Natural killer cell treated with Interleukin-12 subunit alpha and Interleukin-12 subunit beta and Interleukin-15 and Interleukin-18, amount 100 ng/mL, for 72 hours (primary cell): ENCODE data around the gene DIABLO. TPM values are rescaled to one million over a fixed set of nuclear protein-coding genes. Genes with fewer than 3 reads are reported as not detected.
A peak's percentile ranks its signal among the peaks of the same experiment; 100 is the strongest.
"Not testable (repeated sequence)": the region's sequence is repeated elsewhere in the genome, so short reads cannot be mapped to it uniquely, and the experiment has no call there.

ENCODE experiments used
- ATAC-seq, 2 donors: fragments of 150-1000 bp; cut with Tn5 transposase in 1 of 2; sonication (Bioruptor Pico), chemical (Tn5 transposase) in 1 of 2; 2 replicates each; pipeline ENCODE4 v1.10.0; 2021
- DNase-seq: peaks from one replicate; pipeline ENCODE4 v3.0.0; 2022; ENCODE audit warnings: low spot score
- H3K27ac Mint-ChIP-seq, 2 donors: 1 replicate in 1 of 2; 2 replicates in 1 of 2; pipeline ENCODE4 v1.8.0; 2022; ENCODE audit warnings: mixed read lengths in 2 of 2, mild to moderate bottlenecking in 1 of 2, moderate library complexity in 1 of 2
- H3K27me3 Mint-ChIP-seq, 2 donors: 1 replicate in 1 of 2; 2 replicates in 1 of 2; pipeline ENCODE4 v1.8.0; 2022; ENCODE audit warnings: mixed read lengths in 2 of 2
- H3K36me3 Mint-ChIP-seq: one replicate; pipeline ENCODE4 v1.8.0; 2022; ENCODE audit warnings: mixed read lengths
- H3K4me1 Mint-ChIP-seq, 2 donors: 1 replicate in 1 of 2; 2 replicates in 1 of 2; pipeline ENCODE4 v1.8.0; 2022; ENCODE audit warnings: low read depth in 2 of 2, mixed read lengths in 2 of 2, mild to moderate bottlenecking in 1 of 2
- H3K4me3 Mint-ChIP-seq: one replicate; pipeline ENCODE4 v1.8.0; 2022; ENCODE audit warnings: mixed read lengths
- H3K9me3 Mint-ChIP-seq: 2 replicates; pipeline ENCODE4 v1.8.0; 2022; ENCODE audit warnings: mixed read lengths
- total RNA-seq, 2 donors: library from RNA; stranded (reverse); gene quantifications; one replicate each; pipeline ENCODE4 v1.2.3, GENCODE V29; 2022

Gene DIABLO
- total RNA-seq, 2 donors from 2014 or later: 43.0 to 47.3 TPM

- Mint-ChIP-seq H3K4me1 (peaks cover 0 to 3% of the 10 kb centered on the region in 2 donors), H3K27me3 (no peaks in the 10 kb centered on the region), H3K9me3 (no peaks in the 10 kb centered on the region), H3K4me3 (no peak overlapping the region), H3K27ac (peak overlapping the region in 1 of 2 donors; percentile 58), H3K36me3 (no peaks in the 10 kb centered on the region)
- DNase-seq (peak; percentile 71), ATAC-seq (peak; percentile 82 to 87)
Measured at GRCh38 chr12:122190842-122191668, 34.8 kb downstream of the DIABLO start.

- Mint-ChIP-seq H3K27me3 (no peaks in the 10 kb centered on the region), H3K4me1 (peaks cover 5 to 12% of the 10 kb centered on the region in 2 donors), H3K27ac (peak overlapping the region in 1 of 2 donors; percentile 58), H3K9me3 (no peaks in the 10 kb centered on the region), H3K4me3 (no peak overlapping the region), H3K36me3 (no peaks in the 10 kb centered on the region)
- ATAC-seq: no peak
- DNase-seq: no peak
Measured at GRCh38 chr12:122189626-122190475, 36.0 kb downstream of the DIABLO start.

- Mint-ChIP-seq H3K4me3 (no peak overlapping the region), H3K36me3 (no peaks in the 10 kb centered on the region), H3K9me3 (no peaks in the 10 kb centered on the region), H3K27me3 (no peaks in the 10 kb centered on the region), H3K4me1 (peaks cover 14 to 27% of the 10 kb centered on the region in 2 donors), H3K27ac (no peak overlapping the region)
- ATAC-seq (no peak), DNase-seq (no peak)
Measured at GRCh38 chr12:122187466-122187865, 38.4 kb downstream of the DIABLO start.

GRCh38 chr12:122185494-122186082, 40.3 kb downstream of the DIABLO start:
- Mint-ChIP-seq H3K9me3 (no peaks in the 10 kb centered on the region), H3K4me3 (no peak overlapping the region), H3K27me3 (no peaks in the 10 kb centered on the region), H3K27ac (peak overlapping the region; percentile 86 to 94), H3K36me3 (no peaks in the 10 kb centered on the region), H3K4me1 (peaks cover 14 to 24% of the 10 kb centered on the region in 2 donors)
- ATAC-seq (no peak), DNase-seq (no peak)

- H3K4me1 Mint-ChIP-seq: peaks cover 14 to 24% of the 10 kb centered on the region in 2 donors
- no peaks in the 10 kb centered on the region for H3K9me3 Mint-ChIP-seq
- H3K36me3 Mint-ChIP-seq: no peaks in the 10 kb centered on the region
- H3K27ac Mint-ChIP-seq: peak overlapping the region; percentile 86 to 94
- H3K4me3 Mint-ChIP-seq: peak overlapping the region; percentile 84
- no peak for ATAC-seq
- DNase-seq: no peak
- no peaks in the 10 kb centered on the region for H3K27me3 Mint-ChIP-seq
Measured at GRCh38 chr12:122185079-122185478, 40.8 kb downstream of the DIABLO start.

- peak overlapping the region; percentile 84 for H3K4me3 Mint-ChIP-seq
- no peaks in the 10 kb centered on the region for H3K36me3 Mint-ChIP-seq
- peak overlapping the region; percentile 86 to 94 for H3K27ac Mint-ChIP-seq
- no peaks in the 10 kb centered on the region for H3K27me3 Mint-ChIP-seq
- DNase-seq (peak; percentile 81), ATAC-seq (peak; percentile 78 to 79)
- peaks cover 14 to 27% of the 10 kb centered on the region in 2 donors for H3K4me1 Mint-ChIP-seq
- H3K9me3 Mint-ChIP-seq: no peaks in the 10 kb centered on the region
Measured at GRCh38 chr12:122184517-122184916, 41.3 kb downstream of the DIABLO start.

GRCh38 chr12:122183588-122183940, 42.3 kb downstream of the DIABLO start:
- no peaks in the 10 kb centered on the region for H3K27me3 Mint-ChIP-seq
- DNase-seq (no peak), ATAC-seq (no peak)
- peaks cover 19 to 35% of the 10 kb centered on the region in 2 donors for H3K4me1 Mint-ChIP-seq
- no peaks in the 10 kb centered on the region for H3K9me3 Mint-ChIP-seq
- peak overlapping the region in 1 of 2 donors; percentile 94 for H3K27ac Mint-ChIP-seq
- no peak overlapping the region for H3K4me3 Mint-ChIP-seq
- H3K36me3 Mint-ChIP-seq: no peaks in the 10 kb centered on the region

- H3K9me3 Mint-ChIP-seq: no peaks in the 10 kb centered on the region
- peaks cover 23 to 38% of the 10 kb centered on the region in 2 donors for H3K4me1 Mint-ChIP-seq
- no peaks in the 10 kb centered on the region for H3K36me3 Mint-ChIP-seq
- DNase-seq (no peak), ATAC-seq (peak; percentile 76)
- no peaks in the 10 kb centered on the region for H3K27me3 Mint-ChIP-seq
- H3K27ac Mint-ChIP-seq: peak within 1 kb of the TSS; percentile 86 to 94
- peak within 1 kb of the TSS; percentile 84 for H3K4me3 Mint-ChIP-seq
Measured at GRCh38 chr12:122182887-122183587, 42.8 kb downstream of the DIABLO start, which contains the start of gene LRRC43. LRRC43 (plus strand) TSS chr12:122183123; CDS start chr12:122183145, 22 bp downstream.

GRCh38 chr12:122176473-122176872, 49.4 kb downstream of the DIABLO start:
- H3K36me3 Mint-ChIP-seq, H3K9me3 Mint-ChIP-seq, ATAC-seq, DNase-seq, H3K4me3 Mint-ChIP-seq, H3K27me3 Mint-ChIP-seq: not testable (repeated sequence)
- Mint-ChIP-seq H3K4me1 (peaks cover 9 to 24% of the 10 kb centered on the region in 2 donors), H3K27ac (peak overlapping the region in 1 of 2 donors; percentile 17)

GRCh38 chr12:122174155-122174845, 51.6 kb downstream of the DIABLO start, which contains the start of gene IL31:
IL31 (minus strand) TSS chr12:122174221; CDS start chr12:122174172, 49 bp downstream.
- Mint-ChIP-seq H3K27me3 (no peaks in the 10 kb centered on the region), H3K4me3 (no peak within 1 kb of the TSS), H3K27ac (peak within 1 kb of the TSS in 1 of 2 donors; percentile 50), H3K4me1 (peaks cover 7 to 19% of the 10 kb centered on the region in 2 donors), H3K9me3 (no peaks in the 10 kb centered on the region), H3K36me3 (no peaks in the 10 kb centered on the region)
- no peak for DNase-seq
- ATAC-seq: no peak

GRCh38 chr12:122172262-122172939, 53.5 kb downstream of the DIABLO start:
- no peaks in the 10 kb centered on the region for H3K9me3 Mint-ChIP-seq
- no peak for ATAC-seq

GRCh38 chr12:122171399-122171798, 54.5 kb downstream of the DIABLO start:
- Mint-ChIP-seq H3K4me3 (no peak overlapping the region), H3K36me3 (no peaks in the 10 kb centered on the region), H3K4me1 (peaks cover 11 to 13% of the 10 kb centered on the region in 2 donors), H3K27ac (no peak overlapping the region), H3K9me3 (no peaks in the 10 kb centered on the region), H3K27me3 (no peaks in the 10 kb centered on the region)
- DNase-seq: no peak
- ATAC-seq: no peak

More at GRCh38 chr12:122172262-122172939, 53.5 kb downstream of the DIABLO start:
- H3K27ac Mint-ChIP-seq: peak overlapping the region in 1 of 2 donors; percentile 50
- peaks cover 1 to 11% of the 10 kb centered on the region in 2 donors for H3K4me1 Mint-ChIP-seq
- no peaks in the 10 kb centered on the region for H3K36me3 Mint-ChIP-seq
- no peak overlapping the region for H3K4me3 Mint-ChIP-seq
- DNase-seq: no peak
- no peaks in the 10 kb centered on the region for H3K27me3 Mint-ChIP-seq
